Thyroid gland (tissue), 4 donors: ENCODE results near the gene ERG.

Experiments used
- CTCF ChIP-seq, 6 experiments: fragments of 200-600 bp in 3 of 6; fragments of 450-650 bp in 3 of 6; sonication (generic) in 3 of 6; IDR thresholded peaks; one replicate each; pipeline ENCODE4 v1.5.1; 2016 to 2019; ENCODE audit warnings: antibody characterized with exemption in 6 of 6, mild to moderate bottlenecking in 2 of 6, inconsistent platforms in 1 of 6, moderate library complexity in 1 of 6
- POLR2A ChIP-seq, 2 donors: fragments of 450-650 bp; IDR thresholded peaks; one replicate each; pipeline ENCODE4 v1.6.1; 2017; ENCODE audit warnings: antibody characterized with exemption in 2 of 2, mild to moderate bottlenecking in 2 of 2, moderate library complexity in 1 of 2

DNA sequence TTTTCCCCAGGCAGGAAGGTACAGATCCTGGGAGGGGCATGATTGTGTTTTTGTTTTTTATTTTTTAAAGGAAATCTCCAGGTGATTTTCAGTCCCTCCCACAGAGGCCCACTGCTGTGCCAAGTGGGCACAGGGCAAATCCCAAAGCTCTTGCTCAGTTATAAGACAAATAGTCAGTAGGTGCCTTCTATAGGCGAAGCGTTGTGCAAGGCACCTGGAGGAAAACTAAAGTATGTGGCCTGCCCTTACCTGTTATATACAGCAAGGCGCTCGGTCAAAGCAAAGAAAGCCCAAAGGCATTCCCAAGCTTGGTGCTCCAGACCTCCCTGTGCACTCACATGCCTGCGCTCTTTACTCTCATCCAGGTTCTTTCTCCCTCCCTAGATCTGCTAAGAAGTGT is 160.5 kb downstream of the ERG start:
- TF ChIP-seq CTCF (IDR thresholded peaks at IDR 0.05): no peak
- no peak for TF ChIP-seq POLR2A (IDR thresholded peaks at IDR 0.05)
